Activated T-cell treated with anti-CD3 and anti-CD28 coated beads, Interleukin-2, amount 50 U/mL, for 48 hours (primary cell): Measurements from ENCODE around the gene EMC9.

ENCODE experiments used
- DNase-seq, 2 experiments: peaks; one replicate each; pipeline ENCODE4 v3.0.0-alpha.2; 2020

EMC9 gene

GRCh38 chr14:24102357-24103048, 38.9 kb downstream of the EMC9 start:
- no peak for DNase-seq

- DNase-seq = no peak
Measured at GRCh38 chr14:24100982-24101494, 40.4 kb downstream of the EMC9 start.

- DNase-seq = no peak
Measured at GRCh38 chr14:24100197-24100981, 41.0 kb downstream of the EMC9 start.

- DNase-seq = no peak
Measured at GRCh38 chr14:24098927-24099813, 42.2 kb downstream of the EMC9 start.

GRCh38 chr14:24098229-24098926, 43.0 kb downstream of the EMC9 start:
- no peak for DNase-seq

- no peak for DNase-seq
Measured at GRCh38 chr14:24096545-24097181, 44.7 kb downstream of the EMC9 start.

GRCh38 chr14:24095271-24096068, 45.9 kb downstream of the EMC9 start:
- DNase-seq = peak; percentile 76

GRCh38 chr14:24094841-24095270, 46.5 kb downstream of the EMC9 start:
- no peak for DNase-seq

- DNase-seq = peak; percentile 87 to 91
Measured at GRCh38 chr14:24093901-24094840, 47.2 kb downstream of the EMC9 start, which contains the start of gene PCK2. Gene PCK2, plus strand, starts transcription at chr14:24094311. Its CDS starts 95 bp downstream, at chr14:24094406.

- DNase-seq = no peak
Measured at GRCh38 chr14:24093207-24093900, 48.0 kb downstream of the EMC9 start.

- no peak for DNase-seq
Measured at GRCh38 chr14:24092505-24093206, 48.7 kb downstream of the EMC9 start.

GRCh38 chr14:24092110-24092504, 49.3 kb downstream of the EMC9 start:
- no peak for DNase-seq

GRCh38 chr14:24089890-24090289, 51.5 kb downstream of the EMC9 start:
- DNase-seq = no peak
